NCI-H146 (cell line): ENCODE results near the gene ASB2.

Experiments
- DNase-seq: peaks from one replicate; lab custom pipeline; 2025; lab: John Stamatoyannopoulos, UW

ASB2 gene

GRCh38 chr14:93960774-93961438 is 15.5 kb downstream of the ASB2 start:
- DNase-seq, result no peak

DNA sequence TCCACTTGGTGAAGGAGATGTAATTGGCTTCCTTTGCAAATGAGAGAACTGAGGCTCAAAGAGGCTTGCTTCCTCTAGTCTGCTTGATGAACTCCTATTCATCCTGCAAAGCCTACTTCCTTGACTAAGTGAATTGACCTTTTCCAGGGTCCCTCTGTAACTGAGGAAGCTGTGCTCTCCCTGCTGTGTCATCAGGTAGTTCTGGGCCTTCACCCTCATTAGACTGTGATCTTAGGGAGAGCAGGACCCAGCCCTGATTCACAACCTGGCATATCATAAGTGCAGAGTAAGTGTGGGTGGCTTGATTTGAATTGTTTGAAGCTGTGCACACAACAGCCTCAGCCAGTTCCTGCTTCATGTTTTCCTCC is 16.3 kb downstream of the ASB2 start:
- no peak for DNase-seq

GRCh38 chr14:93959239-93960107 is 16.9 kb downstream of the ASB2 start:
- DNase-seq, result no peak

DNA sequence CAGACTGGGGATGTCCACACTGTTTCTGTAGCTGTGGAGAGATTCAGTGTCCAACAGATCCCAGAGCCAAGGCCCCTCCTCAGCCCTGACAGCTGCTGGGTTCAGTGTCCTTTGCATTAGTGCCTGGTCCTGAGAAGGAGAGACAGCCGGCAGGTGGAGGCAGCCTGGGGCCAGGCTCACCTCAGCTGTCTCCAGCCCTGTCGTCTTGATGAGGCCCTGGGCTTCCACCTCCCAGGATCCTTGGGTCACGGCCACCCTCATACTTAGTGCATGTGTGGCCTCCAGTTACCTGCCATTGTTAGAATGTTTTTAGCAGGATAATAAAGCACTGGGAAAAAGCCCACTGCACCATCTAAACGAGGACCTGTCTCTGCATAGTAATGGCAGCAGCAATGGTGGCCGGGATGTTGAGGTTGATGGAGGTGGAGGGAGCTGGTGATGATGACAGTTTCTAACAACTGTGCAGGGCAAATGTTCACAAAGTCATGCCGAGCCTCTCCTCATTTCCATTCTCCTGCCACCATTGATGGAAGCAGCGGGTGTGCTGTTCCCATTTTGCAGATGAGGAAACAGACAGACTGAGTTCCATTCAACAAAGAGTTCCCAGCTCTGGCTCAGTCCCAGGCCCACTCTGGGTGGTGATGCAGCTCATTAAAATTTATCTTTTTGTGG is 17.7 kb downstream of the ASB2 start:
- DNase-seq, result no peak

GRCh38 chr14:93957751-93958566 is 18.4 kb downstream of the ASB2 start:
- no peak for DNase-seq

DNA sequence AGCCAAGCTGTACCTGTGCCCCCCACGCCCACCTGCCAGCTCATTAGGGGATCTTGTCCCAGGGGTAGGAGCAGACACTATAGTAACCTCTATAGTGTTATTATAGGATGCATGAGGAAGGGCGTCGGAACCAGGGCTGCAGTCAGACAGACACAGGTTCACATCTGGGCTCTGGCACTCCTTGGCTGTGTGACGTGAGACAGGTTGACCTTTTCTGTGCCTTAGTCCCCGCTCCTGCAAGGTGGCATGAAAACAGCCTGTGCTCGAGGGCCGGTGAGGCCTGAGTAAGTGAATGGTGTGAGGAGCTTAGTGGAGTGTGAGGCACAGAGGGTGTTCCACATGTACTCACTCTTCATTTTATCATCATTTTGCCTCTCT is 19.0 kb downstream of the ASB2 start:
- DNase-seq, result no peak

GRCh38 chr14:93956514-93957332 is 19.6 kb downstream of the ASB2 start:
- no peak for DNase-seq

GRCh38 chr14:93955850-93956481 is 20.4 kb downstream of the ASB2 start:
- no peak for DNase-seq

DNA sequence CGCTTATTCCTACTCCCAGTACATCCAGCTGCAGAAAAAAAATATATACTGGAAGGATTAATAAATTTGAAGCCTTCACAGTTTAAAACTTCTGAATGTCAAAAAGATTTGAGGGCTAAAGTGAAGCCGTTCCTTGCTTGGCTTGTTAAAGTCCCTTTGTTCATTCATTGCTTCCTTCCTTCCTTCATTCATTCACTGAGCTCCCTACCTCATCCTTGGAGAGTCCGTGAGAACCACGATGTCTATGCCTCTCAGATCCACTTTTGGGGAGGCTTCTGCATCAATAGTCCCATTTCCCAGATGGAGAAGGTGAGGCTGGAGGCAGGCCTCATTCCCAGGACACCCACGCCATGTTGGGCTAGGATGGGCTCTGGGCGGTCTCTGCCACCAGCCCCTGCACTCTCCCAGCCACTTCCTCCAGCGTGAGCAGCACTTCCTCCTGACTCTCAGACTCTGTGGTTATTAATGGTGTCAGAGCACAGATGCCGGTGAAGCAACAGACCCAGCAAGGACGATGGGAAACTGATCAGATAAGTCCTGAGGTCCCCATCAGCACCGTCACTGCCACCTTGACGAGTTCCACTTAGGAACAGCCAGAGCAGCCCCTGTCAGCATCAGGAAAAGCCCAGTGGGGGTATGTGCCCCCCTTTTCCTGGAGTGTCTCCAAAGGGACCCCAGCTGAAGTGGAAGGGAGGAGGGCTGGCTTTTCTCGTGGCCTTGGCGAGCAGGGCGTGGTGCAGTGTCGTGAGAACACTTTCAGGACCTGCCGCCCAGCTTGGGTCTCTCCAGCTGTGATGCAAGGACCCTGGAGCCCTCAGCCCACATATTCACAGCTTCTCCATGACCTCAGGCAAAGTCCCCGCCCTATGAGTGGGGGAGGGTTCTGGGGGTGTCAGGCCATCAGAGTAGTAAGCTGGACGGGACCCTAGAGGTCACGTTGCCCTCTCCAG is 21.2 kb downstream of the ASB2 start:
- DNase-seq, result no peak

GRCh38 chr14:93954516-93954830 is 21.9 kb downstream of the ASB2 start:
- DNase-seq, result no peak

- DNase-seq, result no peak
These were observed 22.4 kb downstream of the ASB2 start for GRCh38 chr14:93953739-93954515.

GRCh38 chr14:93953263-93953662 is 23.1 kb downstream of the ASB2 start:
- peak; percentile 10 for DNase-seq

DNA sequence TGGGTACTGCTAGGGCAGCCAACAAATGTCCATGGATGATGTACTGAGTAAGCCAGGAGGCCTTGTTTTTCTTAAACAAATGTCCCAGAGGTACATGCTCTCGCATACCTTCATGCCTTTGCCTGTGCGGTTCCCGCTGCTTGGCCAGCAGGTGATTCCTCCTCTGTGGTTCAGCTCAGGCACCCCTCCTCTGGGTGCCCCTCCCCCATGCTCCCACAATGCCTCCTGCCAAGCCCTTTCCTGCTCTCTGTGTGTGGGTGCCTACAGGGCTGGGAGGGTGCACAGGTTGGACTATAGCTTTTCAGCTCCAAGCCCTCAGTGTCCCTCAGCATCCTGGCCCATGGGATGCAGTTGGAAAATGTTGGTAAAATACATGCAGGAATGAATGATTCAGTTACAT is 23.5 kb downstream of the ASB2 start:
- DNase-seq, result no peak

- DNase-seq, result no peak
These were observed 24.5 kb downstream of the ASB2 start for GRCh38 chr14:93951635-93952540.

GRCh38 chr14:93950948-93951634 is 25.3 kb downstream of the ASB2 start:
- no peak for DNase-seq

- no peak for DNase-seq
These were observed 26.8 kb downstream of the ASB2 start for GRCh38 chr14:93949511-93950075.

DNA sequence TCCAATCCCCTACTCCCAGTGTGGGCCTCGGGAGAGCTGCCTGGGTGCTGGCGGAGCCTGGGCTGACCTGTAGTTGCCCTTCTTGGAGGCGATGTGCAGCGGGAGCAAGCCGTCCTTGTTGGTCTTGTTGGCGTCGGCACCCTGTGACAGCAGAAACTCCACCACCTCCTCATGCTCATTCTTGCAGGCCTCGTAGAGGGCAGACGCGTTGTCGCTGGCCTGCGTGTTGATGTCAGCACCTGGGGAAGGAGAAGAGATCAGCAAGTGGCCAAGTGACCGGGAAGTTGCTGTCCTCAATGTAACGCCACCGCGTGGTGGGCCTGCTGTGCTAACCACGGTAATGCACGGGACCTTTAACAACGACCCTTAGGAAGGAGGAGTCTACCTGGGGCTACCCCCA is 29.1 kb downstream of the ASB2 start:
- no peak for DNase-seq
